Measurements from ENCODE around the gene PEX12. TPM values are rescaled to one million over a fixed set of nuclear protein-coding genes. Genes with fewer than 3 reads are reported as not detected.
"Not testable (repeated sequence)": the region's sequence is repeated elsewhere in the genome, so short reads cannot be mapped to it uniquely, and the experiment has no call there.

The PEX12 gene
- total RNA-seq, 1 experiment from 2014 or later, result 3.9 TPM

- Histone ChIP-seq H3K79me2 (ENCODE audit: low read length) (peaks cover 8% of the 10 kb centered on the region; the same call in 1 of the 2 replicates), H2AFZ (ENCODE audit: low read length) (no peak overlapping the region), H3K27me3 (ENCODE audit: low read length) (no peaks in the 10 kb centered on the region), H3F3A (ENCODE audit: low read length, unreplicated experiment) (no peaks in the 10 kb centered on the region), H3K36me3 (ENCODE audit: low read depth, low read length) (peaks cover 26% of the 10 kb centered on the region), H3K27ac (ENCODE audit: low read length) (no peak overlapping the region), H3K9me3 (ENCODE audit: low read length) (no peaks in the 10 kb centered on the region), H4K20me1 (ENCODE audit: low read length) (peaks cover 8% of the 10 kb centered on the region; the same call in 1 of the 2 replicates), H3K4me3 (ENCODE audit: low read length) (no peak overlapping the region), H3K9ac (ENCODE audit: low read length) (no peak overlapping the region), H3K4me2 (ENCODE audit: low read length) (no peak overlapping the region), H3K4me1 (ENCODE audit: insufficient read depth, low read length) (no peaks in the 10 kb centered on the region), H3K9me2 (replicated peaks; ENCODE audit: low read length) (no peaks in the 10 kb centered on the region)
- intact Hi-C loops (cut with micrococcal nuclease), result loop anchor here (1.0 kb wide), 1 partner anchor 134 kb away; no protein-coding TSS in a partner anchor
- CTCF ChIA-PET, result interaction anchor here (0.6 to 1.3 kb wide), 2 partner anchors 98 to 135 kb away, joined by 4 to 14 read pairs; no protein-coding TSS in a partner anchor
- BruUV-seq (replicated peaks), result no TSS peak
- POLR2A ChIA-PET (ENCODE audit: unreplicated experiment), result interaction anchor here (0.6 kb wide), 1 partner anchor 38 kb away, joined by 6 read pairs; no protein-coding TSS in a partner anchor
- TF ChIP-seq, protein P1, sequence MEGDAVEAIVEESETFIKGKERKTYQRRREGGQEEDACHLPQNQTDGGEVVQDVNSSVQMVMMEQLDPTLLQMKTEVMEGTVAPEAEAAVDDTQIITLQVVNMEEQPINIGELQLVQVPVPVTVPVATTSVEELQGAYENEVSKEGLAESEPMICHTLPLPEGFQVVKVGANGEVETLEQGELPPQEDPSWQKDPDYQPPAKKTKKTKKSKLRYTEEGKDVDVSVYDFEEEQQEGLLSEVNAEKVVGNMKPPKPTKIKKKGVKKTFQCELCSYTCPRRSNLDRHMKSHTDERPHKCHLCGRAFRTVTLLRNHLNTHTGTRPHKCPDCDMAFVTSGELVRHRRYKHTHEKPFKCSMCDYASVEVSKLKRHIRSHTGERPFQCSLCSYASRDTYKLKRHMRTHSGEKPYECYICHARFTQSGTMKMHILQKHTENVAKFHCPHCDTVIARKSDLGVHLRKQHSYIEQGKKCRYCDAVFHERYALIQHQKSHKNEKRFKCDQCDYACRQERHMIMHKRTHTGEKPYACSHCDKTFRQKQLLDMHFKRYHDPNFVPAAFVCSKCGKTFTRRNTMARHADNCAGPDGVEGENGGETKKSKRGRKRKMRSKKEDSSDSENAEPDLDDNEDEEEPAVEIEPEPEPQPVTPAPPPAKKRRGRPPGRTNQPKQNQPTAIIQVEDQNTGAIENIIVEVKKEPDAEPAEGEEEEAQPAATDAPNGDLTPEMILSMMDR (conservative IDR thresholded peaks at IDR 0.05; ENCODE audit: low read depth, low read length), result peak; percentile 70
- TF ChIP-seq EZH2phosphoT487 (IDR thresholded peaks at IDR 0.05; ENCODE audit: borderline replicate concordance, low read length), result no peak
- ATAC-seq (peak; percentile 46; the same call in 1 of the 2 replicates), DNase-seq (peak; percentile 48)
These were observed 34.7 kb upstream of the PEX12 start for GRCh38 chr17:35612924-35613521.

- H4K20me1 ChIP-seq (ENCODE audit: low read length); H3F3A ChIP-seq (ENCODE audit: low read length, unreplicated experiment); H3K9ac ChIP-seq (ENCODE audit: low read length); H3K9me3 ChIP-seq (ENCODE audit: low read length); ATAC-seq; H3K4me2 ChIP-seq (ENCODE audit: low read length); DNase-seq; BruUV-seq (replicated peaks); H3K79me2 ChIP-seq (ENCODE audit: low read length); H3K27ac ChIP-seq (ENCODE audit: low read length); H3K9me2 ChIP-seq (replicated peaks; ENCODE audit: low read length); H3K4me3 ChIP-seq (ENCODE audit: low read length); H3K4me1 ChIP-seq (ENCODE audit: insufficient read depth, low read length); POLR2A ChIA-PET (ENCODE audit: unreplicated experiment); CTCF ChIA-PET; H2AFZ ChIP-seq (ENCODE audit: low read length); H3K27me3 ChIP-seq (ENCODE audit: low read length); intact Hi-C loops (cut with micrococcal nuclease): not testable (repeated sequence)
- peaks cover 31% of the 10 kb centered on the region for H3K36me3 ChIP-seq (ENCODE audit: low read depth, low read length)
These were observed 32.4 kb upstream of the PEX12 start for GRCh38 chr17:35610746-35611145.

GRCh38 chr17:35609831-35610230 lies 31.5 kb upstream of the PEX12 start:
- Histone ChIP-seq H3K36me3 (ENCODE audit: low read depth, low read length) (peaks cover 29% of the 10 kb centered on the region), H3K27me3 (ENCODE audit: low read length) (no peaks in the 10 kb centered on the region), H3K4me2 (ENCODE audit: low read length) (no peak overlapping the region), H2AFZ (ENCODE audit: low read length) (no peak overlapping the region), H3K9ac (ENCODE audit: low read length) (no peak overlapping the region), H3K4me3 (ENCODE audit: low read length) (no peak overlapping the region), H3K27ac (ENCODE audit: low read length) (no peak overlapping the region), H3K79me2 (ENCODE audit: low read length) (peaks cover 8% of the 10 kb centered on the region; the same call in 1 of the 2 replicates), H3F3A (ENCODE audit: low read length, unreplicated experiment) (no peaks in the 10 kb centered on the region), H4K20me1 (ENCODE audit: low read length) (0 out of 2 replicates have a peak, but pooled peaks cover 5% of the 10 kb centered on the region), H3K9me2 (replicated peaks; ENCODE audit: low read length) (no peaks in the 10 kb centered on the region), H3K9me3 (ENCODE audit: low read length) (no peaks in the 10 kb centered on the region), H3K4me1 (ENCODE audit: insufficient read depth, low read length) (no peaks in the 10 kb centered on the region)
- ChIA-PET POLR2A (ENCODE audit: unreplicated experiment) (no interaction called here), CTCF (no interaction called here)
- TF ChIP-seq EZH2phosphoT487 (IDR thresholded peaks at IDR 0.05; ENCODE audit: borderline replicate concordance, low read length) (no peak), EZH2 (IDR thresholded peaks at IDR 0.05; ENCODE audit: low read length, unreplicated experiment) (no peak)
- TF ChIP-seq, protein P1 (conservative IDR thresholded peaks at IDR 0.05; ENCODE audit: low read depth, low read length), result no peak
- DNase-seq, result no peak
- ATAC-seq, result no peak
- BruUV-seq (replicated peaks), result no TSS peak
- intact Hi-C loops (cut with micrococcal nuclease), result no loop called here
